HepG2 (cell line): ENCODE results near the gene MLST8. TPM values are rescaled to one million over a fixed set of nuclear protein-coding genes. Genes with fewer than 3 reads are reported as not detected.

Experiments used
- ATAC-seq: fragments of 200-7000 bp; cut with Tn5 transposase; 3 replicates; pipeline ENCODE4 v1.9.1; 2020; ENCODE audit warnings: mild to moderate bottlenecking, moderate library complexity
- BruUV-seq: library from RNA; stranded (reverse); fragments of 400-500 nt; replicated peaks from 2 replicates; lab custom pipeline; 2021; lab: Mats Ljungman, UMichigan
- CTCF ChIA-PET: fragments of 300-600 bp; formaldehyde crosslinking; extraction: SDS; loops from one replicate; lab custom pipeline; 2021; ENCODE audit warnings: low total read pairs, inconsistent platforms, low intra/inter-chr PET ratio; lab: Yijun Ruan, JAX
- POLR2A ChIA-PET: fragments of 350-600 bp; sonication (Branson Sonifier 250); formaldehyde crosslinking; loops from one replicate; lab custom pipeline; 2020; ENCODE audit warnings: antibody characterized with exemption, inconsistent platforms; lab: Yijun Ruan, JAX
- DNase-seq: peaks from one replicate; pipeline ENCODE4 v3.0.0-alpha.2; 2015; ENCODE audit warnings: low spot score
- FAIRE-seq: peaks from 3 replicates; lab custom pipeline; 2011; peaks lifted over from hg19 to GRCh38; lab: Jason Lieb, UNC
- H2AFZ ChIP-seq: one replicate; pipeline ENCODE4 v1.6.1; 2011; ENCODE audit warnings: low read length, inconsistent platforms
- H3K27ac ChIP-seq: fragments of 300-600 bp; 3 replicates; pipeline ENCODE4 v1.8.0; 2011; ENCODE audit warnings: mixed run types, mild to moderate bottlenecking, mixed read lengths, low read length, inconsistent platforms; ENCODE audit not compliant: insufficient read depth; ENCODE audit errors: extremely low read length
- H3K27me3 ChIP-seq, 2 experiments: fragments of 200-600 bp in 1 of 2; 2 replicates in 1 of 2; 3 replicates in 1 of 2; pipeline versions ENCODE4 v1.6.0 to v1.8.0; 2011; ENCODE audit warnings: low read length in 2 of 2, mild to moderate bottlenecking in 2 of 2, moderate library complexity in 2 of 2, inconsistent platforms in 1 of 2; ENCODE audit not compliant: insufficient read depth in 2 of 2, control insufficient read depth in 1 of 2
- H3K36me3 ChIP-seq, 2 experiments: fragments of 200-600 bp in 1 of 2; replicated peaks in 1 of 2; 2 replicates in 1 of 2; 3 replicates in 1 of 2; pipeline versions ENCODE4 v1.5.1 to v1.8.0; 2011; ENCODE audit warnings: low read length in 2 of 2, inconsistent platforms in 1 of 2; ENCODE audit not compliant: insufficient read depth in 2 of 2, control insufficient read depth in 1 of 2
- H3K4me1 ChIP-seq: 2 replicates; pipeline ENCODE4 v1.5.1; 2012; ENCODE audit warnings: low read length, inconsistent platforms; ENCODE audit not compliant: insufficient read depth
- H3K4me2 ChIP-seq: 2 replicates; pipeline ENCODE4 v1.6.0; 2011; ENCODE audit warnings: low read depth, low read length, inconsistent platforms
- H3K4me3 ChIP-seq, 3 experiments: fragments of 200-600 bp in 1 of 3; sonication (generic), shearing (Covaris generic) in 1 of 3; replicated peaks in 1 of 3; 2 replicates each; pipeline ENCODE4 v1.5.1; 2011 to 2016; ENCODE audit warnings: low read length in 3 of 3, inconsistent platforms in 2 of 3, low read depth in 2 of 3, mild to moderate bottlenecking in 2 of 3, control low read depth in 1 of 3, mixed read lengths in 1 of 3; ENCODE audit not compliant: insufficient read depth in 1 of 3
- H3K79me2 ChIP-seq: one replicate; pipeline ENCODE4 v1.6.1; 2011; ENCODE audit warnings: low read length, inconsistent platforms; ENCODE audit not compliant: insufficient read depth
- H3K9ac ChIP-seq: 2 replicates; pipeline ENCODE4 v1.6.0; 2011; ENCODE audit warnings: mild to moderate bottlenecking, low read depth, low read length, inconsistent platforms; ENCODE audit not compliant: insufficient read depth
- H3K9me3 ChIP-seq: 2 replicates; pipeline ENCODE4 v1.5.1; 2012; ENCODE audit warnings: mild to moderate bottlenecking, low read length
- H4K20me1 ChIP-seq: 2 replicates; pipeline ENCODE4 v1.6.0; 2011; ENCODE audit warnings: inconsistent platforms, mild to moderate bottlenecking, low read length, moderate library complexity; ENCODE audit not compliant: insufficient read depth
- AGO2 ChIP-seq: fragments of 200-400 bp; formaldehyde crosslinking; optimal IDR thresholded peaks from 2 replicates; pipeline ENCODE3; 2017; ENCODE audit warnings: mild to moderate bottlenecking, low read depth, low read length, moderate library complexity
- ASH2L ChIP-seq: fragments of 300-600, 200-600 bp; sonication (generic); IDR thresholded peaks from 2 replicates; pipeline ENCODE4 v1.7.0; 2017; ENCODE audit warnings: low read depth, mild to moderate bottlenecking, moderate library complexity, mixed read lengths, low read length; ENCODE audit not compliant: insufficient read length
- HNRNPL ChIP-seq: fragments of 200-400 bp; formaldehyde crosslinking; IDR thresholded peaks from 2 replicates; pipeline ENCODE4 v1.6.1; 2017; ENCODE audit warnings: mild to moderate bottlenecking, low read depth, low read length
- KLF12 ChIP-seq: sonication (generic); formaldehyde crosslinking; IDR thresholded peaks from 2 replicates; pipeline ENCODE4 v1.4.0; 2020; ENCODE audit warnings: missing genetic modification reagents, borderline replicate concordance
- ZC3H4 ChIP-seq: sonication (generic); formaldehyde crosslinking; IDR thresholded peaks from 2 replicates; pipeline ENCODE4 v1.4.0; 2020; ENCODE audit warnings: missing genetic modification reagents, borderline replicate concordance
- ZMYM2 ChIP-seq: sonication (generic); formaldehyde crosslinking; IDR thresholded peaks from 2 replicates; pipeline ENCODE4 v1.8.0; 2022; ENCODE audit warnings: mild to moderate bottlenecking, missing genetic modification reagents
- WGBS: methylation state at CpG from one replicate; pipeline ENCODE4 v1.1.6; 2017; ENCODE audit warnings: low lambda C conversion rate; 5-methylcytosine and 5-hydroxymethylcytosine counted together
- in situ Hi-C: cut with HindIII; loops from 2 replicates; pipeline ENCODE4 v1.10.0; 2017; ENCODE audit warnings: low pct_unique_long_range_greater_than_20kb; ENCODE audit not compliant: extremely low pct_ligation_motif_present
- intact Hi-C: fragments of 100-400 bp; cut with micrococcal nuclease; formaldehyde crosslinking; loops from one replicate; pipeline ENCODE4 v1.10.0; 2022; ENCODE audit not compliant: unreplicated experiment
- polyA plus RNA-seq, 8 experiments: library from polyadenylated mRNA; depleted of rRNA in 3 of 8; stranded (reverse) in 7 of 8; unstranded in 1 of 8; fragments of >200 nt; fragmentation: Illumina TruSeq in 4 of 8; extraction: Trizol in 4 of 8; gene quantifications; 2 replicates each; pipeline versions ENCODE4 v1.2.1 to v1.2.3, GENCODE V29; 2011 to 2016; ENCODE audit warnings: low read depth in 4 of 8, missing spikeins in 1 of 8, mixed read lengths in 1 of 8; ENCODE audit not compliant: insufficient read depth in 1 of 8
- total RNA-seq, 5 experiments: library from RNA; depleted of rRNA; stranded (reverse); fragments of >200 nt; fragmentation: Illumina TruSeq; extraction: Trizol; gene quantifications; 2 replicates each; pipeline ENCODE4 v1.2.3, GENCODE V29; 2016; ENCODE audit warnings: low read depth in 1 of 5
- TF ChIP-seq, protein P1 (sequence below): sonication (generic); formaldehyde crosslinking; IDR thresholded peaks from 2 replicates; pipeline ENCODE4 v1.8.1; 2023; ENCODE audit warnings: missing genetic modification reagents, mild to moderate bottlenecking, borderline replicate concordance

Gene MLST8
- total and polyA plus RNA-seq, 2 of the 13 experiments (the other 11 are each of a cell fraction or from before 2014, with no cell fraction given), result 30.8 to 72.7 TPM

DNA sequence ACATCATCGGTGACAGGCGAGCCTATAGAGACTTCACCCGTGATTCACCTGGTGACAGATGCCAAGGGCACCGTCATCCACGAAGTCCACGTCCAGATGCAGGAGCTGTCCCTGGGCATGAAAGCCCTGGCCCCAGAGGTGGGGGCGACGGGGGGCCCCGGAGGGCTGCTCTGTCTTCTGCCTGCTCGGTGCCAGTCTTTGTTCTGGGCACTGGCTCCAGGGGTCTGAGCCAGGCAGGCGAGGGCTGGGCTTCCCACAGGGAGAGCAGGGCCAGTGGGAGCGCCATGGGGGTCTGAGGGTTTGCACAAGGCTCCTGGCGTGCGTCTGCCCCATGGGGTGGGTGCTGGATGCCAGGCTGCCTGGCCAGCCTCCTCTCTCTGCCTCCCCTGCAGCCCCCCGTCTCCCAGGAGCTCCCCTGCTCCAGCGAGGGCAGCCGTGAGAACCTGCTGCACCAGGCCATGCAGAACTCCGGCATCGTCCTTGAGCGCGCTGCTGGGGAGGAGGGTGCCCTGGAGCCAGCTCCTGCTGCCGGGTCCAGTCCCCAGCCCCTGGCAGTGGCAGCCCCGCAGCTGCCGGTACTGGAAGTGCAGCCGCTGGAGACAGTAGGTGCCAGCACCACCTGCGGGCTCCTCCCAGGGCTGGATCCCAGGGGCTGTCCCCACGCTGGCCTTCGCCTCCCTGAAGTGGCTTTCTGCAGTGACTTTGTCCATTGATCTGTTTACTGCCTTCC, 28.0 kb downstream of the MLST8 start:
- Histone ChIP-seq H3K4me1 (peaks cover 16% of the 10 kb centered on the region), H3K9me3 (no peaks in the 10 kb centered on the region), H2AFZ (no peak overlapping the region), H3K9ac (no peak overlapping the region), H3K27me3 (no peaks in the 10 kb centered on the region), H4K20me1 (0 out of 2 replicates have a peak, but pooled peaks cover 2% of the 10 kb centered on the region), H3K27ac (no peak overlapping the region), H3K4me3 (no peak overlapping the region), H3K79me2 (no peaks in the 10 kb centered on the region), H3K4me2 (no peak overlapping the region), H3K36me3 (peaks cover 22 to 39% of the 10 kb centered on the region in 2 experiments; a peak in 4 of 5 replicates)
- ATAC-seq (no peak), DNase-seq (no peak), FAIRE-seq (no peak)
- in situ Hi-C loops, result no loop called here
- no TSS peak for BruUV-seq
- intact Hi-C loops, result no loop called here
- ChIA-PET POLR2A (no interaction called here), CTCF (no interaction called here)
- no peak for TF ChIP-seq ZC3H4 (CRISPR knock-in tag)
- TF ChIP-seq, protein P1, sequence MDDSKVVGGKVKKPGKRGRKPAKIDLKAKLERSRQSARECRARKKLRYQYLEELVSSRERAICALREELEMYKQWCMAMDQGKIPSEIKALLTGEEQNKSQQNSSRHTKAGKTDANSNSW, result no peak
- no peak for TF ChIP-seq ASH2L
- TF ChIP-seq ZMYM2 (CRISPR knock-in tag), result no peak
- TF ChIP-seq AGO2, result peak; percentile 61
- TF ChIP-seq HNRNPL, result no peak
- TF ChIP-seq KLF12 (CRISPR knock-in tag), result no peak
- WGBS, result 93% methylated on average over 6 of the region's 28 CpGs
